ENCODE data around the gene CDH23. TPM values are rescaled to one million over a fixed set of nuclear protein-coding genes. Genes with fewer than 3 reads are reported as not detected.

CDH23 gene
- total RNA-seq, 1 donor from 2014 or later: 20.1 TPM

DNA sequence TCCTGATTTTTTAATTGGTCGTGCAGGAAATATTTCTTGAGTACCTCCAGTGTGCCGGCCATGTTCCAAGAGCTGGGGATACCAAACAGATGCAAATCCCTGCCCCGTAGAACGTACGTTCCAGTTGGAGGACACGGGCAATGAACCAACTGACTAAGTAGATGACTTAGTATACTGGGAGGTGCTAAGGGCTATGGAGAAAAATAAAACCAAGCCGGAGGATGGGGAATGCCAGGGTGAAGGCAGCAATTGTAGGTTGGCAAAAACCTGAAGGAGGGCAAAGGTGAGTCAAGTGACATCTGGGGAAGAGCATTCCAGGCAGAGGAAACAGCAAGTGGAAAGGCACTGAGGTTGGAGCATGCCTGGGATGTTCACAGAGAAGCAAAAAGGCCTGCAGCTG, 383.4 kb downstream of the CDH23 start:
- intact Hi-C loops (cut with DNase I): loop anchor here (5.0 kb wide), 1 partner anchor 1338 kb away; the partner anchor contains the start of gene NODAL
- no peak for ATAC-seq
- DNase-seq (ENCODE audit: low spot score): no peak

DNA sequence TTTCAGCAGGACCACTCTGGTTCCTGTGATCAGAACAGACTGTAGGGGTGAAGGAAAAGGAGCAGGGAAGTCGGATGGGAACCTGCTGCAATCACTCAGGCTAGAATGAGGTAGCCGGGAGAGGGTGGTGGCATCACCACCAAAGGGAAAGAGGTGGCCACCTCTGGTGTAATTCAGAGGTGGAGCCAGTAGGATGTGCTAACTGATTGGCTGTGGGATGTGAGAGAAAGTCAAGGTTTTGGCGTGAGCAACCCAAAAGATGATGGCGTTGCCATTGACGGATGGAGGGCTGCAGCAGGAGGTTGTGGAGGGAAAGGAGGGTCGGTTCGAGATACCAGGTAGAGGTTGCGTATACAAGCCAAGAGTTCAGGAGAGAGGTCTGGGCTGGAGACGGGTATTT, 384.0 kb downstream of the CDH23 start:
- no peak for DNase-seq (ENCODE audit: low spot score)
- intact Hi-C loops (cut with DNase I): loop anchor here (5.0 kb wide), 1 partner anchor 1338 kb away; the partner anchor contains the start of gene NODAL

DNA sequence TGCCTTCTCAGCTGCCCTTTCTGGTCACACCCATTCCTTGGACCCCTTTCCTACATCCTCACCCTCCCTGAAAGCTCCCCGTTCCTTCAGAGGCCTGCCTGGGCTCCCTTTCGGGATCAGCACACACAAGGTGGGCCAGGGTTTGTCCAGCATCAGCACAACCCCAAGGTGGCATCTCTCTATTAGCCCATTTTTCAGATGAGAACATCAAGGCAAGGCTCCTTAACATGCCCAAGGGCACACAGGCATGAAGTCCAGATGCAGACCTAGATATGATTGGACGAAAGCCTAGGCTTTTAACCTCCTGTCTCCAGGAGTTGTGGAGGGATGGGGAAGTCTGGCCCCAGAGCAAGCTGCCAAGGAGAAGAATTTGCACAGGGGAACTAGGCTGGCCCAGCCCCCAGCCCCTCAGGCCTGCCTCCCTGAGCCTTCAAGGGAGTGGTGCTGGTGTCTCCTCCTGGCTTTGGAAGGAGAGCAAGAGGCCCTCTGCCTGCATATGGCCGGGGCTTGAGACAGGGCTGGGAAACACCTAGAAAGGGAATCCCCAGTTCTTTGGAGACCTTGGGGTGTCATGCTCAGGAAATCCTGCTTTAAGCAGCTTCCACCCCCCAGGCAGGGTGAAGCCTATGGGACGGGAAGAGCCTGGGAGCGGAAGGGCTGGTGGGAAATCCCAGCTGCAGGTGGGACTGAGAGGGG, 385.6 kb downstream of the CDH23 start:
- no peak for DNase-seq (ENCODE audit: low spot score)
- intact Hi-C loops (cut with DNase I): loop anchor here (5.0 kb wide), 1 partner anchor 1340 kb away; the partner anchor contains the start of gene NODAL
- ATAC-seq: no peak

More for the DNA sequence above, 384.0 kb downstream of the CDH23 start:
- ATAC-seq: no peak

DNA sequence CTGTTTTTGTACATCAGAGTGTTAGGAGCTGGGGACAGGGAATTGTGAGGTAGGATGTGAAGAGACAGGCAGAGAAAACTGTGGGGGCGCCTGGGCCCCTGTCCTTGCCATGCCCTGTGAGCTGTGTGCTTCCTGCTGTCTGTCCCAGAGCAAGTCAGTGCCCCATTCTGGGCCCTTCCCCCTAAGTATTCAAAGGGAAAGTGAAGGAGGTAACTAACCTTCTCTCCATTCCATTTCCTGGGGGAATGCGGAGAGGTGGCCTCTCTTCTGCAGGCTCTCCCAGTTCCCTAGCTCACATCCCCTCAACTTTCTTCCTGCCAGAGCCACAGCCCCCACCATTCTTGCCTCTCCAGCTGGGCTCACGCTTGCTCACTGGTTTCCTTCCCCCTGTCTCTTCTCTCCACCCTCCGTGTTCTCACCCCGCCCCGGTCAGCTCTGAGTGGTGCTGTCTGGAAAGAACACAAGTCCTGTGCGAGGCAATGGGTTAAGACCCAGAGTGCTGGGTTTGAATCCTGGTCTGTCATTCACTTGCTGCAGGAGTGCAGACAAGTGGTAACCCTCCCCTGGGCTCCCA, 386.3 kb downstream of the CDH23 start:
- peak; percentile 60 for DNase-seq (ENCODE audit: low spot score)
- intact Hi-C loops (cut with DNase I): loop anchor here (5.0 kb wide), 1 partner anchor 1341 kb away; the partner anchor contains the start of gene NODAL
- ATAC-seq: peak; percentile 36

DNA sequence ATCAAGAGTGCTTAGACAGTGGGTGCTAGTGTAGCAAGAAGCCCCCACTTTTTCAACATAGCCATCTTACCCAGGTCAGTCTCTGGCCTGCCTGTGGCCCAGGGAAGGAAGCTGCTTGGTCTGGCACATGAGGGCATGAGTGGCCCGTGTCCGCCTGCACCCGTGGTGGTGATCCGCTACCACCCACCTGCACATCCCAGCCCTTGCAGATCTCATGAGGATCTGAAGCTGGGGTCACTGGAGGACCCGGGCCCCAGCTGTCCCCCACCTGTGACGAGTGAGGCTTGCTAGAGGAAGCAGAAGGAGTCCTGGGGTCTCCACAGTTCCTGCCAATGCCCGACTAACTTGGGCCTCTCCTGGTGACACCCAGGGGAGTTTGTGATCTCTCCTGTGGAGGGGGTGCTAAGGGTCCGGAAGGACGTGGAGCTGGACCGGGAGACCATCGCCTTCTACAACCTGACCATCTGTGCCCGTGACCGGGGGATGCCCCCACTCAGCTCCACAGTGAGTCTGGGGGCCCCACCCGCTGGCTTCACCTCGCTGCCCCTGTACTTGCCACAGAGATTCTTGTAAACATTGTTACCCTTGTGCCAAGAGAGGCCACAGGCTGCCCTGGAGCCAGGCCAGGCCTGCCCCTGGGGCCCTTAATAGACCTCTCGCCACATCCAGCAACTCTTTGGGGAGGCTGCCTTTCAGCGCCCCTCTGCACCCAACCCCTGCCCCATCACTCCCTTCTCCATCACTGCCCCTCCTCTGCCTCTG, 387.4 kb downstream of the CDH23 start:
- intact Hi-C loops (cut with DNase I): loop anchor here (5.0 kb wide), 1 partner anchor 1342 kb away; the partner anchor contains the start of gene NODAL

DNA sequence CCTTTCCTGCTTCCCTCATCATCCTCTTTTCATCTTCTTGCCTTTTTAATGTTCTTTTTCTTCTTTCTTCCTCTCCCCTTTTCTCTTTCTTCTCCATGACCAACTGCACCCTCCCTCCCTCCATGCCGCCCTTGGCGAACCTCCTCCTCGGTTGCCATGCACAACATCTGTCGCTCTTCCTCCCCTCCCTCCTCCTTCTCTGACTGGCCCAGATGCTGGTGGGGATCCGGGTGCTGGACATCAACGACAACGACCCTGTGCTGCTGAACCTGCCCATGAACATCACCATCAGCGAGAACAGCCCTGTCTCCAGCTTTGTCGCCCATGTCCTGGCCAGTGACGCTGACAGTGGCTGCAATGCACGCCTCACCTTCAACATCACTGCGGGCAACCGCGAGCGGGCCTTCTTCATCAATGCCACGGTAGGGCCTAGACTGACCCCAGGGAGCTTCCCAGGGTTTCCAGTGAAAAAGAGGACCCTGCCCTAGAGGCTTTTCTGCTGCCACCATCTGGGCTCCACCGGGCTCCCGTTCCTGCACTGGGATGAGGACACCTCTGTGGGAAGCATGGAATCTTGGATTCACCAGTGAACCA, 388.1 kb downstream of the CDH23 start:
- DNase-seq (ENCODE audit: low spot score) (no peak), ATAC-seq (no peak)
- intact Hi-C loops (cut with DNase I): loop anchor here (5.0 kb wide), 1 partner anchor 1342 kb away; the partner anchor contains the start of gene NODAL

More for the DNA sequence above, 387.4 kb downstream of the CDH23 start:
- ATAC-seq (no peak), DNase-seq (ENCODE audit: low spot score) (peak; percentile 47)

DNA sequence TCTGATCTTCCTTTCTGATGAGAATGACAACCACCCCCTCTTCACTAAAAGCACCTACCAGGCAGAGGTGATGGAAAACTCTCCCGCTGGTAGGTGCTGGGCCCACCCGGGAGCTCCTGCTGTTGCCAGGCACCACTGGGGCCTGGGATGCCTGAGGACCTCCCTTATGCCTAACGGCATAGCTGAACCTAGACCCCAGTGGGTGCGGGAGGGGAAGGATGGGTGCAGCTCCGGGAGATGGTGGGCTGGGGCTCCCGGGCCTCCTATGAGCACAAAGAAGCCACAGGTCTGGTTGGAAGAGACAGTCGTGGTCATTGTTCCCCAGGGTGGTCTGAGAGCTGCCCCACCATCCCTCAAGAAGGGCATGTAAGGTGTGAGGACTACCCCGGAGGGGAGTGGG, 392.2 kb downstream of the CDH23 start:
- ATAC-seq: no peak
- intact Hi-C loops (cut with DNase I): no loop called here
- no peak for DNase-seq (ENCODE audit: low spot score)

DNA sequence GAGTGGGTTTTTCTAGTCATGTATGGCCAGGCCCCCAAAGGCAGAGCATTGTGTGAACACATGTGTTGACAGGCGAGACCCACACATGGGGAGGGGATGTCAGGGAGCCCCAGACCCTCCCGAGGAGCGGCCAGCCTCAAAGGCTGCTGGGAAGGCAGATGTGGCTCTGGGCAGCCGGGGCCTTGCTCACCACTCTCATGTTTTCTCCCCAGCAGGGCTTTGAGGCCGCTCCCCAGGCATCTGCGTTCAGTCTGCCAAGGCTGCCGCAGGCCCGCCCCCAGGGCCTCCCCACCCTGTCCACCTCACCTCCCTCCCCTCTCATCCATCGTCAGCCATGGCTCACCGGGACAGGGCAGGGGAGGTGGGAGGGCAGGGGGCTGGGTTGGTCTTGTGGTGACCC, 393.2 kb downstream of the CDH23 start:
- intact Hi-C loops (cut with DNase I): no loop called here
- ATAC-seq: no peak
- no peak for DNase-seq (ENCODE audit: low spot score)

DNA sequence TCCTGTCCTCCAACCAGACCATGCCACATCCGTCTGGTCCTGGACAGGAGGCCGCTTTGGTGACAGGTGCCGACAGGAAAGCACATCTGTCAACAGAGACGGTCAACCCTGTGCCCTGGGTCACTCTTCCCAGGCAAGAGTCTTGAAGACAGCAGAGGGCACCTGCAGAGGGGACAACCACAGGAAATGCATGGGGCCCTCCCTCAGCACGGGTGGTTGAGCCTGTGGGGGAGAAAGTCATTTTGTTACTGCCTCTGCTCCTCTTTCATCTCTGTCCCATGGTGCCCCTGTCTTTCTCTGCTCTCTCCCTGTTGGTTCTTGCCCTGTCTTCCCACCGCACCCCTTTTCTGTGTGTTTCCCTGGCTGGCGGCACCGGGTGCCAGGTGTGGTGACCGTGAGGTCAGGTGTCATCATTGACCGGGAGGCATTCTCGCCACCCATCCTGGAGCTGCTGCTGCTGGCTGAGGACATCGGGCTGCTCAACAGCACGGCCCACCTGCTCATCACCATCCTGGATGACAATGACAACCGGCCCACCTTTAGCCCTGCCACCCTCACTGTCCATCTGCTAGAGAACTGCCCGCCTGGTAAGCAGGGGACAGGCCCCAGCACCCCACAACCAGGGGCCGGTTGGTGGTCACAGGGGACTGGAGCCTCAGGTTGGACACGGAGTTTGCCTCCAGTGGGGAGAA, 394.2 kb downstream of the CDH23 start:
- no peak for ATAC-seq
- DNase-seq (ENCODE audit: low spot score): no peak

DNA sequence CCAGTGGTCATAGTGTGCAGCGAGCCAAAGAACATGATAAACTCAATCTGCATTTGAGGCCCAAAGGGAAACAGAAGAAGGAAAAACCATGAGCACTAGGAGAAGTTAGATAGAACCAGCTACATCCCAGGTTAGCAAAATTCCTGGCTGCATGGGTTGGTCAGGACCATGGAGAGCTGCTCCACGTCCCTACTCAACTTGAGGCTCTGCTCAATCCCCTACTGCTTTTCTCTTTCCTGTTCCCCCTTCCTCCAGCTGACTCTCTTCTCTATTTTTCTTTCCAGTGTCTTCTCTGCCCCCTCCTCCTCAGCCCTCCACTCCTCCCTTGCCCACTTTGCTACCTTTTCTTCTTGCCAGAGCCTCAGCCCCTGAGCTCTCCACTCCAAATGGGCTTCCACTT, 398.5 kb downstream of the CDH23 start:
- ATAC-seq: no peak
- intact Hi-C loops (cut with DNase I): no loop called here
- DNase-seq (ENCODE audit: low spot score): no peak

More for the DNA sequence above, 394.2 kb downstream of the CDH23 start:
- intact Hi-C loops (cut with DNase I): no loop called here

DNA sequence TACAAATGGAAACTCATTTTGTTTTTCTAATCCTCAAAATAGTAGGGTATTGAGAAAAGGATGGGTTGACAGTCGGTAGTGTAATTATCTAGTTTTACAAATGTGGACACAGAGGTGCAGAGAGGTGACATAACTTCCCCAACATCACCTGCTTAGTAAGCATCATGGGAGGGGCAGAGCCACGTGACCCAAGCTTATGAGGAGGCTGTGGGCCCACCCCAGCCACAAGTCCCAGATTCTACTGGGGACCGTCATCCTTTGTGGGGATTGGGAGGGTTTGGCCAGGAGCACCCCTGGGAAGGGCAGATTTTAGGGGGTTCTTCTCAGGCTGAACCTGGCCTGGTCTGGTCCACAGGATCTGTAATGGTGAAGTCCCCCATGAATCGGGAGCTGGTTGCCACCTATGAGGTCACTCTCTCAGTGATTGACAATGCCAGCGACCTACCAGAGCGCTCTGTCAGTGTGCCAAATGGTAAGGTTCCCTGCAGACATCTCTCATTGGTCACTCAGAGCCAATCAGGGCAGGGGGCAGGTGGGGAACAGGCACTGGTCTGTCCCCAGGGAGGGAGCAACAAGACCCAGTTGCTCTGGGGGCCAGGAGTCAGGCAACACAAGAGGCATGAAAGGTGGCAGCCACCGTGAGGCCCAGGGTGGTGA, 400.2 kb downstream of the CDH23 start:
- ATAC-seq (no peak), DNase-seq (ENCODE audit: low spot score) (no peak)
- intact Hi-C loops (cut with DNase I): no loop called here

DNA sequence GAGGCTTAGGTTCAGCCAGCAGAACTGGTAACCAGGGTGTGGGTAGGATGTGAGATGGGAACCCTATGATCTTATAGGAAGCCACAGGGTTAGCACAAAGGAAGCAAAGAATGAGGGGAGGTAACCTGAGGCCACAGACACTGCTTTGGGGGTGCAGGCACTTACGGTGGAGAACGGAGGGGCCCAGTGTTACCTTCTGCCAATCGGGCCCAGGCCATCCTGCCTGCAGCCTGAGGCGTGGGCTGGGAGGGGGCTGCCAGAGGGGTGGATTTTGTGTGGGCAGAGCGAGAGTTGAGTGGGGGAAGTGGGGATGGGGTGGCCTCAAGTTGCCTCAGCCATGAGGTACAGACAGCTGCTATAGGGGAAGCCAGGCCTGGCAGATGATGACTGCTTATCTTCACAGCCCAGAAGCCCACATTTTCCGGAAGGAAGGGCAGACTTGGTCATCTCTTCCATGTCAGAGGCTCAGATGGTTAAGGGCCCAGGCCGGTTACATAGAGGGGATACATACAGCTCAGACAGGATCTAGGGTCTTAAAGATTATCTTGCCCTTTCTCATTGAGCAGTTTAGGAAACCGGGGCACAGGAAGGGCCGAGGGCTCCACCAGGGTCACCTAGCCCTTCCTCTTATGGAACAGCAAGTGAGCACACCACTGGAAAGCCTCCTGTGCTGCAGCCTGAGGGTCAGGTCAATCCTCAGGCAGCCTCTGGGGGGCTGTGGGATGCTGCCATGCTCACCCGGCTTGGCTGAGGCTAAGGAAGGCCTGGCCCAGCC, 401.0 kb downstream of the CDH23 start:
- no peak for DNase-seq (ENCODE audit: low spot score)
- intact Hi-C loops (cut with DNase I): no loop called here
- peak; percentile 18 for ATAC-seq

DNA sequence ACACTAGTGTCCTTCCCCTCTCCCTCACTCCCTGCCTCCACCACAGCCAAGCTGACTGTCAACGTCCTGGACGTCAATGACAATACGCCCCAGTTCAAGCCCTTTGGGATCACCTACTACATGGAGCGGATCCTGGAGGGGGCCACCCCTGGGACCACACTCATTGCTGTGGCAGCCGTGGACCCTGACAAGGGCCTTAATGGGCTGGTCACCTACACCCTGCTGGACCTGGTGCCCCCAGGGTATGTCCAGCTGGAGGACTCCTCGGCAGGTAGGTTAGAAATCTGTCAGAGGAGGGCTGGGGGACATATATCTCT, 401.5 kb downstream of the CDH23 start:
- intact Hi-C loops (cut with DNase I): no loop called here
- ATAC-seq (no peak), DNase-seq (ENCODE audit: low spot score) (no peak)

DNA sequence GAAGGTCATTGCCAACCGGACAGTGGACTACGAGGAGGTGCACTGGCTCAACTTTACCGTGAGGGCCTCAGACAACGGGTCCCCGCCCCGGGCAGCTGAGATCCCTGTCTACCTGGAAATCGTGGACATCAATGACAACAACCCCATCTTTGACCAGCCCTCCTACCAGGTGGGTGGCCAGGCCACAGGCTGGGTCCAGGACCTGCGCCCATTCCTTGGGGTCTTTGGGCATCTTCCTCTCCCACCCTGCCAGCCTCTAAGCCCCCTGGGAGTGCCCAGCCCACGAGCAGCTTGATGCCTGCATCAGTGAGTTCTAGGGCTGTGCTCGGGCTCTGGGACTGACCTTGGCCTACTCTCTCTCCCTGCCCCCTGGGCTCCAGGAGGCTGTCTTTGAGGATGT, 402.4 kb downstream of the CDH23 start:
- ATAC-seq (no peak), DNase-seq (ENCODE audit: low spot score) (no peak)
- intact Hi-C loops (cut with DNase I): no loop called here

DNA sequence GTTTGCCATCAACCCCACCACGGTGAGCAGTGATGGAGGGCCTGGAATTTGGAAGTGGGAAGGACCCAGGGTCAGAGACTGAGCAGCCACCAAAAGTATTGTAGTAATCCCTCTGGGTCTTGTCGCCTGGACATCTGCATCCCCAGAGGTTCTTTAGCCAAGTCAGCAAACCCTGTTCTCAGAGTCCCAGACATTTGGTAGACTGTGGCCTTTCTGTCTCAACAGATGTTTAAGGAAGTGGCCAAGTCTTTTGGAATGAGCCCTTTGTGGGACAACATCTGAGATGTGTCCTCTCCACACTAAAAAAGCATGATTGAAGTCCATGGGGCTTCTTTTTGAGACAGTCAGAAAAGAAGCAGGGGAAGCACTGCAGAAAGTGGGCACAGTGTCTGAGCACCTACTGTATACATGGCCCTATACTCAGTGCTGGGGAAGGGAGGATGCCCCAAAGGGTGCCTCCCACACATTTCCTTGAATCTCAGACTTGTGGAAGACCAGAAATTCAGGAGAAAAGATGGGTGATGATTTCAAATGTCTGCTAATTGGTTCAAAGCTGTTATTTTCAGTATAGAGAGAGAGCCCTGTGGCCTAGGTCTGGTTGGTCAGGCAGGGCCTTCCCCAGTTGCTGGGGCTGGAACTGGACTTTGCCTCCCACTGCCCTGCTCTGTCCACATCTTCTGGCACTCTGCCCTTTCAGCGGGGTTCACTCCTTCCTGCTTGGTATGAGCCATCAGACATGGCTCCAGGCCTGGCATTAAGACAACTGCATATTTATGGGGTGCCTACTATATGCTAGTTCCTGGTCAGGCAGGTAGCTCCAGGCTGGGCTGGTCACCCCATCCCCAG, 403.1 kb downstream of the CDH23 start:
- no peak for ATAC-seq
- no peak for DNase-seq (ENCODE audit: low spot score)
- intact Hi-C loops (cut with DNase I): no loop called here

DNA sequence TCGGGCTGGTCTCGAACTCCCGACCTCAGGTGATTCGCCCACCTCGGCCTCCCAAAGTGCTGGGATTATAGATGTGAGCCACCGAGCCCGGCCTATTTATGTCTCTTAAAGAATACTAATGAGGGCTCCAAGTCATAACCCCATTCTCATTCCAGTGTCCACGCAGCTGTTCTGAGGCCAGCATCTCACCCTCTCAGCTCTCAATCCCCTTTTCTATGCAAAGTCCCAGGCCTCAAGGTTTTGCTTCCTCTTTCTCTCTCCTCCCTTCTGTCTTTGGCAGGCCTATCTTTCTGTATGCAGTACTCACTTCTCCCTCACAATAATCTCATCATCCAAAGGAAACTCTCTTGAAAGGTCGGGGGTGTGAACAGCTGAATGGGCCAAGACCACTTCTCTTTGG, 404.6 kb downstream of the CDH23 start:
- intact Hi-C loops (cut with DNase I): no loop called here
- DNase-seq (ENCODE audit: low spot score): no peak
- ATAC-seq: no peak

DNA sequence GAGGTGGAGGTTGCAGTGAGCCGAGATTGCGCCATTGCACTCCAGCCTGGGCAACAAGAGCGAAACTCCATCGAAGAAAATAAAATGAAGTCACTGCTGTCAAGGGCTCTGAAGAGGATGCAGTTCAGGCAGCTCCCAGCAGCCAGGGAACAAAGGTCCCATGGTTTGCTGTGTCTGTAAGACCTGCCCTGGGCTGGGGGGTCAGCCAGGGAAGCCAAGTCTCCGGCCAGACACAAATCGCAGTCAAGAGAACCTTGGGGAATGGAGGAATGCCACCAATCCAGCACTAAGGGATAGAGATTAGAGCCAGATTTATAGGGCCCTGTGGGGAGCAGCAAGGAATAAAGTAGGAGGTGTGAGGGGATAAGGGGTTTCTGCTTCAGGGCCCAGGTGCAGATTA, 405.5 kb downstream of the CDH23 start:
- ATAC-seq (no peak), DNase-seq (ENCODE audit: low spot score) (no peak)
- intact Hi-C loops (cut with DNase I): no loop called here

All from sciatic nerve (tissue), 2 donors.